Ureter (tissue), 1 donor: ENCODE measurements around the gene HAPSTR1. TPM values are rescaled to one million over a fixed set of nuclear protein-coding genes. Genes with fewer than 3 reads are reported as not detected.

ENCODE experiments used
- DNase-seq: peaks from one replicate; pipeline ENCODE4 v3.0.0-alpha.2; 2020; ENCODE audit warnings: low spot score
- total RNA-seq: library from RNA; stranded (reverse); gene quantifications from one replicate; pipeline ENCODE4 v1.2.4, GENCODE V29; 2023
- donor health status: DM: yes; HTN: yes; CAD: no.

Gene HAPSTR1
- total RNA-seq, 1 donor from 2014 or later: 81.1 TPM

GRCh38 chr16:9096416-9096952 lies 5.0 kb downstream of the HAPSTR1 start:
- no peak for DNase-seq

- no peak for DNase-seq
Observed at GRCh38 chr16:9097266-9098219, 6.1 kb downstream of the HAPSTR1 start.

GRCh38 chr16:9098377-9099090 lies 7.1 kb downstream of the HAPSTR1 start:
- DNase-seq: no peak

- DNase-seq: no peak
Observed at GRCh38 chr16:9099131-9099625, 7.7 kb downstream of the HAPSTR1 start.

GRCh38 chr16:9102379-9102778 lies 10.9 kb downstream of the HAPSTR1 start:
- DNase-seq: no peak

GRCh38 chr16:9102943-9103342 lies 11.5 kb downstream of the HAPSTR1 start:
- DNase-seq: no peak

GRCh38 chr16:9103546-9103945 lies 12.1 kb downstream of the HAPSTR1 start:
- DNase-seq: no peak

- no peak for DNase-seq
Observed at GRCh38 chr16:9105189-9105588, 13.7 kb downstream of the HAPSTR1 start.

GRCh38 chr16:9107025-9107970 lies 15.9 kb downstream of the HAPSTR1 start:
- no peak for DNase-seq

- no peak for DNase-seq
Observed at GRCh38 chr16:9109255-9109654, 17.8 kb downstream of the HAPSTR1 start.

- no peak for DNase-seq
Observed at GRCh38 chr16:9112166-9112843, 20.9 kb downstream of the HAPSTR1 start.

GRCh38 chr16:9112844-9113186 lies 21.4 kb downstream of the HAPSTR1 start:
- DNase-seq: no peak

GRCh38 chr16:9113707-9114106 lies 22.3 kb downstream of the HAPSTR1 start:
- DNase-seq: no peak

- no peak for DNase-seq
Observed at GRCh38 chr16:9114112-9114511, 22.7 kb downstream of the HAPSTR1 start.

GRCh38 chr16:9114842-9115241 lies 23.4 kb downstream of the HAPSTR1 start:
- DNase-seq: no peak

GRCh38 chr16:9115277-9115676 lies 23.8 kb downstream of the HAPSTR1 start:
- no peak for DNase-seq

GRCh38 chr16:9116141-9116540 lies 24.7 kb downstream of the HAPSTR1 start:
- no peak for DNase-seq

GRCh38 chr16:9118170-9118569 lies 26.7 kb downstream of the HAPSTR1 start:
- no peak for DNase-seq

- no peak for DNase-seq
Observed at GRCh38 chr16:9119795-9120194, 28.4 kb downstream of the HAPSTR1 start.

GRCh38 chr16:9122342-9122741 lies 30.9 kb downstream of the HAPSTR1 start:
- no peak for DNase-seq

GRCh38 chr16:9122969-9123368 lies 31.5 kb downstream of the HAPSTR1 start:
- DNase-seq: no peak
